Skin of body (tissue), 2 donors: ENCODE measurements around the gene VOPP1. TPM values are rescaled to one million over a fixed set of nuclear protein-coding genes. Genes with fewer than 3 reads are reported as not detected.
"Not testable (repeated sequence)": the region's sequence is repeated elsewhere in the genome, so short reads cannot be mapped to it uniquely, and the experiment has no call there.

Experiments used
- DNase-seq: peaks from one replicate; lab custom pipeline; 2025; lab: John Stamatoyannopoulos, UW
- total RNA-seq: library from RNA; depleted of rRNA; stranded (reverse); fragments of >200 nt; gene quantifications from one replicate; pipeline ENCODE4 v1.2.3, GENCODE V29; 2014

The VOPP1 gene
- total RNA-seq, 1 donor from 2014 or later = 18.6 TPM

- no peak for DNase-seq
These were observed 59.6 kb downstream of the VOPP1 start for GRCh38 chr7:55512635-55513191.

DNA sequence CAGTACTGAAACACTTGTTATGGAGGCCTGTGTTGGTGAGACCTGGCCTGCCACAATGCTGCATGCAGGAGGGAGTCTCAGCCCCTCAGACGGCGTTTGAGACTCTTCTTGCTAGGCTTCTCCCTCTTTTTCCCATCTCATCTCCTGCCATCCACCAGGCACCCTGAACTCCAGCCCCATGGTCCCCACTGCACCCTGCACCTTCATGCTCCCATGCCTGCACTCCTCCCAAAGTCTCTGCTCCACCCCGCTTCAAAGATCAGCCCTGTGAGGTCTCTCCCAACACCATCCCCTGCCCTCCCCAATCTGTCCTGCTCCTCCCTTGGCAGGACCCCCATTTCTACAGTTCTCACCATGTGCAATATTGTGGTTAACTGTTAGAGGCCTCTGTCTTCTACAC is 61.7 kb downstream of the VOPP1 start:
- no peak for DNase-seq

DNA sequence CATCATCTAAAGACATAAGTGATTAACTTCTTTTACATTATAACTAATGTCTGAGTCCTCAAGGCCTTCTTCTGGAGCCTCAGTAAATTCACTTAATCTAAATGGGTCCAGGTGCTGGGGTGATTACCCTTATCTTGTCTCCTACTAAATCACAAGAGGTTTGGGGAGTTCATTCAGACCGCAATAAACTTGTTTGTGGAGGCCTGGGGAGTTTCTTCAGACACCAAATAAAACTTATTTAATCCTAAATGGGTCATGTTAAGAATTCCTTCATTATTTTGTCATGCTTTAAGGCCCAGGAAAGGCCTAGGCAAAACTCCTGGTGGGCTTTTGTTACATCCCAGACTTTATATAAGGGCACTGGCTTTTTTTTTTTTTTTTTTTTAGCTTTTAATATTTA is 62.1 kb downstream of the VOPP1 start:
- DNase-seq = not testable (repeated sequence)

DNA sequence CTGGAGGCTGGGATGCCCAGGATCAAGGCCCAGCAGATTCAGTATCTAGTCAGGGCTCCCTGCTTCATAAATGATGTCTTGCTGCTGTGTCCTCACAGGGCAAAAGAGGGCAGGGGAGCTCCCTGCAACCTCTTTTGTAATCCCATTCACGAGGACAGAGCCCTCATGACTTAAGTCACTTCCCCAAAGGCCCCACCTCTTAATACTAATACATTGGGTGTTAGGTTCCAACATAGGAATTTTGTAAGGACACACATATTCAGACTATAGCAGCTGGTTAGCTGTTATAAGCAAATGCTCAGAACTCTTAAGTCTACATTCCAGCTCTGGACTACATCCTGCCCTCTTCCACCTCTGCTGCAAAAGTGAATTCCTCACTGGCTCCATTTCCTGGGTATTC is 63.0 kb downstream of the VOPP1 start:
- no peak for DNase-seq

DNA sequence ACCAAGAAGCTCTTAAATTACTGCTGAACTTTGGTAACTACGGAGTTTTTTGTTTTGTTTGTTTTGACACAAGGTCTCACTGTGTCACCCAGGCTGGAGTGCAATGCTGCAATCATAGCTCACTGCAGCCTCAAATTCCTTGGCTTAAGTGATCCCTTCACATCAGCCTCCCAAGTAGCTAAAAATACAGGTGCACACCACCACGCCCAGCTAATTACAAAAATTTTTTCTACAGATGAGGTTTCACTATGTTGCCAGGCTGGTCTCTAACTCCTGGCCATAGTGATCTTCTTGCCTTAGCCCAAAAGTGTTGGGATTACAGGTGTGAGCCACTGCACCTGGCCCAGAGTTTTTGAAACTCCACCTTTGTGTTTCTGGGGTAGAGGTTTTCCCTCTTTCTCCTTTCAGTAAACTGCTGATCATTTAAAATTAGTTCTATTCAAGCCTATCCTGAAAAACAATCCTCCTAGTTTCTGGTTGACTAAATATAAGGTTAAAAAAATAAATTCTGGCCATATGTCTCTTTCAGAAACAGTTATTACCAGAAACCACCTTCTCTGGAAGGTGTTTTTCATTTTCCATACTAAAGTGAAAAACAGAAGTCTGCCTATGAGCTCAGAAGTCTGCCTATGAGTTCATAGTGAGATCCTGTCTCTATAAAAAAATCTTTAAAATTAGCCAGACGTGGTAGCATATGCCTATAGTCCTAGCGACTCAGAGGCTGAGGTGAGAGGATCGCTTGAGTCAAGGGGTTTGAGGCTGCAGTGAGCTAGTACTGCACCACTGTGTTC is 63.9 kb downstream of the VOPP1 start:
- DNase-seq = no peak

DNA sequence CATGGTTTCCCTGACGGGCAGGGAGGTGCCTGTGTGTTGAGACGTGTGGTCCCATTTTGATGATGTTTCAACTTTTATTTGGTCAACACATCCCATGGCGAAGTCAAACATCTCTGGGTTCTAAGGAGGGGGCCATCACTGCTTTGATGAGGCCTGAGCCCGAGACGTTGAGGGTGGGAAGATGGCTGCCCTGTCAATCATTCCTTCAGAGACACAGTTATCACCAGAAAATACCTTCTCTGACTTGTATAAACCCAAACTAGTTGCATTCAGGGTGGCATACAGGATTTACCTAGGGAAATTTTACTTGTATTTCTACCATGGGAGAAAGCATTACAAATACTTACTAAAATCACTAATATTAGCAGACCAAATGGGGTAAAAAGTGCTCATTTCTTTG is 64.6 kb downstream of the VOPP1 start:
- DNase-seq = no peak

DNA sequence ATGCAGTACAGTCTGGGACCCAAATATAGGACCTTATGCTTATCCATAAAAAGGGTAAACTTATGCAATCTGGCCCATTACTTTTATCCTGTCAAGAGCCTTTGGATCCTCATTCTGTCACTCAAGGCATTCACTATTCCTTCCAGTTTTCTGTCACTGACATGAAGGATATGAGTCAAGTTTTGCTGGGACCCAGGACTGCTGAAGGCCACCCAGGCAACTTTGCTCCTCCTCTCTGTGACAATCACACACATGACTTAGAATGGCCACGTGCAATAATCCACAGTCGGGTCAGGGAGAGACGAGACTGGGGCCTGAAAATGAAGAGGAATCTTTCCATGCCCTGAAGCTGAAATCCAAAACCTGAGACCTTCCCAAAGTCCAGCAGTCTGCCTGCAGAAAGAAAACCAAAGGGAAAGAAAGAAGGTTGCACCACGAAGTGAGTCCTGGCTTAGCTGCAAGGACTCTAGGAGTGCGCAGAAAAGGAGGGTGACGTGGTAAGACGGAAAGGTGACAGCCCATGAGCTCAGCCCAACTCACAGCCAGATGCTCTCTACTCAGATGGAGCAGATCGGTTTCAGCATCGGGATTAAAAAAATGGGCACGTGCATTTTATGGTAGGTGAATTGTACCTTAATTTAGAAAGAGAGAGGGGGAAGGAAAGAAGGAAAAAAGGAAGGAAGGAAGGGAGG is 67.2 kb downstream of the VOPP1 start:
- DNase-seq = no peak

GRCh38 chr7:55504093-55504859 is 68.0 kb downstream of the VOPP1 start:
- no peak for DNase-seq

GRCh38 chr7:55502858-55503440 is 69.4 kb downstream of the VOPP1 start:
- no peak for DNase-seq

DNA sequence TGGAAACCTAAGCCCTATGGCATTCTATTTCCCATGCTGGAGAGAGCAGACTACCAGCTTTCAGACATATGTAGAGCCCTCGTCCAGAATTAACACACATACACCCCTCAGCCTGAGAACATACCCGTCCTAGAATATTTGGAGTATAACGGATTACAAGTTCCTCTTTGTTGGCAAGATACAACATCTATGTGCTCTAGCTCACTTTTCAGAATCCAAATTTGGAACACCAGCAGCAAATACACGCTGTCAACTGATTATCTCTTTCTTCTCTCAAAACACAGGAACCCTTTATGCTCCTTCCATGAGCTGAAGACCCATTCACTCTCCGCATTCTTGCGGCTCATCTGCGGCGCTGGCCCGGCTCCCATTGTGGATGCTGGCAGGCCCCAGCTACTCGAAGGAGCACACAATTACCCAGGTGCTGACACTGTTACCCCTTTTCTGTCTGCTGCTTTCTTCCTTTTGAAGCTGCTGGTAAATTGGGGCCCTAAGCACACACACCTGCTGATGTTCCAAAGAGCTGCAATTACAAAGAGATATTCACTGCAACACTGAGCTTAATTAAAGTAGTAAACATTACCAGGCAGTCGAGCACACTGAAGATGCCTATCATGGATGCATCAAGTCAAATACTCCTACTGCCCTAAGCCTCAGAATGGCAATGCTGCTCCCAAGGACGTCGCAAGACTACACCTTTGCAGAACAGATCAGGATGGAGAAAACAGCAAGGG is 70.0 kb downstream of the VOPP1 start:
- DNase-seq = peak; percentile 10

GRCh38 chr7:55501611-55502010 is 70.7 kb downstream of the VOPP1 start:
- DNase-seq = no peak

- no peak for DNase-seq
These were observed 72.1 kb downstream of the VOPP1 start for GRCh38 chr7:55500117-55500756.

GRCh38 chr7:55499591-55499990 is 72.7 kb downstream of the VOPP1 start:
- no peak for DNase-seq

DNA sequence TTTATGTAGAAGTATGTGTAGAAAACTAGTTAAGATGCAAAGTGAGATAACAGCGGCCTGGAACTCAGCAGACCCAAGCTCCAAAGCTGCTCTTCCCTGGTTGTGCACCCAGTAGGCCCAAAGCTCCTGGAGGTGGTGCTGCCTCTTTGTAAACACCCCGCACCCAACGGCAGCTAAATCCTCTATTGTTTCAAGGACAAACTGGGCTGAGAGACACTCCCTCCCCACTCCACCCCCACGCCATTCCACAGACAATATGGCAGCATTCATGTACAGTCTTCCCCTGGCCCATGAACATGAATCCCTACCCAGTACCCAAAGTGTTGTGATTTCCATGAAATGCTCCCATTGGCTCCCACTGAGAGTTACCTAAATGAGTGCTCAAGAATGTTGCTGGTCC is 73.5 kb downstream of the VOPP1 start:
- DNase-seq = no peak

GRCh38 chr7:55498142-55498541 is 74.2 kb downstream of the VOPP1 start:
- no peak for DNase-seq

DNA sequence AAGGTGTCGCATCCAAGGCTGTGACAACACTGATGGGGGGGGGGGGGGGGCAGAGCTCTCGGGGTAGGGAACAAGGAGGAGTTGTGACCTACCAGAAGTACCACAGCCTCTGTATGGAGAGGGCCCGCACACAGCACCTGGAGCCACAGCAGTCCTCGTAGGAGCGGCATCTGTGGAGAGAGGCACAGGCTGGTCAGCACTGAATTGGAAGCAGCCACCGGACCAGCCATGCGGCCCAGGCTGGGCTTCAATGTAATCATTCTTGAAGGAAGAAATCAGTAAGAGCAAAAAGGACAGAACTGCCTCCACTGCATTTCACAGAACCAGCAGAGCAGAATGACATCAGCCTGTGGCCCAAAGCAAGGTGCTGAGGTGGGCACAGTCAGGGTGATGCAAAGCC is 74.8 kb downstream of the VOPP1 start:
- DNase-seq = no peak

GRCh38 chr7:55496906-55497305 is 75.4 kb downstream of the VOPP1 start:
- DNase-seq = no peak

DNA sequence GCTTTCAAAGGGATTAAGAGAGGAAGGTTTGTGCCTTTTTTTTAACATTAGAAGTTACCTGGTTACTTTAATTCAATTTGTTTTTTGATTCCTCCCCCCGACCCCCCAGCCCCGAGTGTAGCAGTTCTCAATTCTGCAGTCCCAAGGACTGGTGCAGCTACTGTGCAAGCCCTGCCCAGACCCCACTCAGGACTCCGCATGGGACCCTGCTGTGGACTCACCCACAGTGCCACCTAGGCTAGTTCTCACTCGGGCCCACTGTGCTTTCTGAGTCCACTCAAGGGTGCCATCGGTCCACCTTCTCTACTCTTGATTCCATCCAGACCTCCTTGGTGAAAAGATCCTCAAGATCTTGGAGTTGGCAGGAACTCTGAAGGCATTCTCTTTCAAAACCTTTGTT is 77.4 kb downstream of the VOPP1 start:
- no peak for DNase-seq

- DNase-seq = no peak
These were observed 78.9 kb downstream of the VOPP1 start for GRCh38 chr7:55493408-55493807.

DNA sequence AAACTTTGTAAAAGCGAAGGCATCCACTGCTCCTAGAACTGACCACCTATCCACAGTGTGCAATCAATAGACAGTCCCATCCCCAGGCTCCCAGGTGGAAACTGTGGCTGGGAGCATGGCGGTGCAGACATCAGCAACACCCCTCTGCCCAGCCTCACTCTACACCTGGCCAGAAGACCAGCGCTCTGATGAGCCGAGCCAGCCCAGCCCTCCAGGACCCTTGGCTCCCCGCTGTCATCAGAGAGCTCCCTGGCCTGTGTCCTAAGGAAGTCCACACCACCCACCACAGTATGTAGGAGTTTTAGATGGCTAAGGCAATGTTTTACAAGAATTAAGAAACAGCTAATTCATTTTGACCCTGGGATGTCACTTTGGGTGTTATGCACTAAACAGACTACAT is 81.0 kb downstream of the VOPP1 start:
- no peak for DNase-seq
